Gastrocnemius medialis (tissue), 4 donors: ENCODE measurements around the gene GOLGA3. TPM values are rescaled to one million over a fixed set of nuclear protein-coding genes. Genes with fewer than 3 reads are reported as not detected.

Experiments used
- ATAC-seq, 2 donors: fragments of 150-250 bp; one replicate each; pipeline ENCODE4 v1.9.1; 2016
- DNase-seq, 2 donors: peaks; one replicate each; pipeline ENCODE4 v3.0.0-alpha.2; 2019
- H3K27ac ChIP-seq, 4 donors: fragments of 200-600 bp; sonication (generic); 1 replicate in 1 of 4; 2 replicates in 3 of 4; pipeline ENCODE4 v1.5.1; 2016 to 2018; ENCODE audit warnings: mild to moderate bottlenecking in 2 of 4, moderate library complexity in 1 of 4
- H3K27me3 ChIP-seq, 3 donors: fragments of 200-600 bp; sonication (generic) in 2 of 3; 1 replicate in 1 of 3; 2 replicates in 2 of 3; pipeline versions ENCODE4 v1.5.1 to v1.6.0; 2016 to 2019; ENCODE audit warnings: mild to moderate bottlenecking in 1 of 3, moderate library complexity in 1 of 3
- H3K36me3 ChIP-seq, 2 donors: fragments of 200-600 bp; sonication (generic) in 1 of 2; one replicate each; pipeline ENCODE4 v1.5.1; 2017 to 2018
- H3K4me1 ChIP-seq, 2 donors: fragments of 200-600 bp; sonication (generic) in 1 of 2; one replicate each; pipeline ENCODE4 v1.5.1; 2016 to 2017; ENCODE audit warnings: mild to moderate bottlenecking in 2 of 2
- H3K4me3 ChIP-seq, 4 donors: fragments of 200-600 bp; sonication (generic) in 3 of 4; 1 replicate in 1 of 4; 2 replicates in 3 of 4; pipeline ENCODE4 v1.5.1; 2016 to 2019; ENCODE audit warnings: mild to moderate bottlenecking in 2 of 4
- H3K9me3 ChIP-seq, 3 donors: fragments of 200-600 bp; sonication (generic) in 2 of 3; 1 replicate in 1 of 3; 2 replicates in 2 of 3; pipeline ENCODE4 v1.5.1; 2016 to 2019
- POLR2A ChIP-seq, 2 donors: fragments of 450-650 bp; IDR thresholded peaks; one replicate each; pipeline ENCODE4 v1.6.1; 2017; ENCODE audit warnings: antibody characterized with exemption in 2 of 2, mild to moderate bottlenecking in 2 of 2, moderate library complexity in 2 of 2
- in situ Hi-C, 4 donors: fragments of 200-750 bp; cut with MboI; loops; one replicate each; pipeline versions ENCODE4 v1.15.0 to v1.8.0; 2017; ENCODE audit warnings: low sequenced_read_pairs in 4 of 4
- intact Hi-C: fragments of 100-400 bp; cut with DNase I; formaldehyde crosslinking; loops from one replicate; pipeline ENCODE4 v1.15.1; 2023; ENCODE audit warnings: low total_unique reads
- total RNA-seq, 4 donors: library from RNA; depleted of rRNA; stranded (reverse); fragments of >200 nt; gene quantifications; one replicate each; pipeline versions ENCODE4 v1.1.0 to v1.2.3, GENCODE V29; 2016
- TF ChIP-seq, protein P1 (sequence below), 5 experiments: fragments of 450-650 bp in 3 of 5; fragments of 200-600 bp in 2 of 5; sonication (generic) in 2 of 5; IDR thresholded peaks in 4 of 5; conservative IDR thresholded peaks in 1 of 5; 1 replicate in 4 of 5; 2 replicates in 1 of 5; pipeline ENCODE4 v1.5.1; 2016 to 2019; ENCODE audit warnings: antibody characterized with exemption in 5 of 5, mild to moderate bottlenecking in 3 of 5, moderate library complexity in 3 of 5

GOLGA3 gene
- total RNA-seq, 4 donors from 2014 or later: 30.0 to 50.0 (median 39.6) TPM

DNA sequence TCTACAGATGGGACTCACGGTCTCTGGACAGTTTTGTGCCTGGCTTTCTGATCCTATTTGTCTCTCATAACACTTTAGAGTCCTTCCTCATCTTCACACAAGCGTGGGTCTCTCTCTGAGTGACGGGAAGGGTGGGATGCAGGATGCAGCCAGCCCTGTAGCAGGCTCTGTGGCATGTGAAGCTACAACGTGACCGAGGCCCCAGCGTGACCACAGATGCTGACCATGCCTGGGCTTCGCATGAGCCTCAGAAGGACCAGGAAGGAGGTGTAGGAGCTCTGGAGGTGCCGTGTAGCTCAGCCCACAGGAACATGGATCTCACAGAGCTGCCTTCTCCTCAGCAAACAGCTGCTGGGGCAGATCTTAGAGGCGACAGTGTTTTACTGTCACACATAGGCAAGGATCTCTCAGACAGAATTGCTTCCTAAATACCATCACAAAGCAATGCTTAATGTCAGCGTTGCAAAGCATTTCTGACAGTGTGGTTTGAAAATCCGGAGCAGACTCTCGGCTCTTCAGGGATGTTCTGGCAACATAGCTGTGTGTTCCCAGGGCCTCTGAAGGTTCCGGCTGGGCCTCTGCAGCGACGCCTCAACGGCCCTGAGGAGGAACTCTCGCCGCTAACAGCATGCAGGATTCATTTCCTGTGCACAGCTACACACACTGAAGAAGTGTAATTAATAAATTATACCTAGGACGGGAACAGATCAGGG, 88.9 kb downstream of the GOLGA3 start:
- DNase-seq (no peak), ATAC-seq (no peak)
- in situ Hi-C loops: no loop called here
- TF ChIP-seq POLR2A (IDR thresholded peaks at IDR 0.05): no peak
- TF ChIP-seq, protein P1, sequence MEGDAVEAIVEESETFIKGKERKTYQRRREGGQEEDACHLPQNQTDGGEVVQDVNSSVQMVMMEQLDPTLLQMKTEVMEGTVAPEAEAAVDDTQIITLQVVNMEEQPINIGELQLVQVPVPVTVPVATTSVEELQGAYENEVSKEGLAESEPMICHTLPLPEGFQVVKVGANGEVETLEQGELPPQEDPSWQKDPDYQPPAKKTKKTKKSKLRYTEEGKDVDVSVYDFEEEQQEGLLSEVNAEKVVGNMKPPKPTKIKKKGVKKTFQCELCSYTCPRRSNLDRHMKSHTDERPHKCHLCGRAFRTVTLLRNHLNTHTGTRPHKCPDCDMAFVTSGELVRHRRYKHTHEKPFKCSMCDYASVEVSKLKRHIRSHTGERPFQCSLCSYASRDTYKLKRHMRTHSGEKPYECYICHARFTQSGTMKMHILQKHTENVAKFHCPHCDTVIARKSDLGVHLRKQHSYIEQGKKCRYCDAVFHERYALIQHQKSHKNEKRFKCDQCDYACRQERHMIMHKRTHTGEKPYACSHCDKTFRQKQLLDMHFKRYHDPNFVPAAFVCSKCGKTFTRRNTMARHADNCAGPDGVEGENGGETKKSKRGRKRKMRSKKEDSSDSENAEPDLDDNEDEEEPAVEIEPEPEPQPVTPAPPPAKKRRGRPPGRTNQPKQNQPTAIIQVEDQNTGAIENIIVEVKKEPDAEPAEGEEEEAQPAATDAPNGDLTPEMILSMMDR (IDR thresholded peaks at IDR 0.05 in 4 of 5, conservative IDR thresholded peaks at IDR 0.05 in 1 of 5): no peak
- Histone ChIP-seq H3K27ac (no peak overlapping the region), H3K4me1 (no peaks in the 10 kb centered on the region), H3K9me3 (no peaks in the 10 kb centered on the region), H3K36me3 (peaks cover 0 to 96% of the 10 kb centered on the region in 2 donors), H3K4me3 (no peak overlapping the region), H3K27me3 (no peaks in the 10 kb centered on the region)
- intact Hi-C loops: no loop called here

DNA sequence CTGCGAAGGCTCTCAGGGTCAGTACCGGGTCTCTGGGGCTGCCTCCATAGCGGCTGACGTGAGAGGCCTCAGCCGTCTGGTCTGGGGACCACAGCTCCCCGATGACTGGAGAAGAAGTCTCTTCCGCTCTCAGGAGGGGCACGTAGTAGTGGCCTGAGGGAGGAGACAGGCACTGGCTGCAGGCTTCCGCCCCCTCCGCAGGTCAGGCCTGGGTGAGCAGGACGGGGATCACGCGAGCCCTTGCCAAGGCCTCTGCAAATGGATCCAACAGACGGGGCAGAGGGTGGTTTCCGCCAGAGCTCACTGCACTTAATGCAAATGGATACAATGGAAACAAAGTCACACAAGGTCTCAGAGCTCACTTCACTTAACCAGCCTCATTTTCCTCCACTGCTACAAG, 91.8 kb downstream of the GOLGA3 start:
- H3K4me1 ChIP-seq: no peaks in the 10 kb centered on the region
- H3K27me3 ChIP-seq: no peaks in the 10 kb centered on the region
- H3K27ac ChIP-seq: no peak overlapping the region
- TF ChIP-seq, protein P1 (IDR thresholded peaks at IDR 0.05 in 4 of 5, conservative IDR thresholded peaks at IDR 0.05 in 1 of 5): no peak
- TF ChIP-seq POLR2A (IDR thresholded peaks at IDR 0.05): no peak
- ATAC-seq (no peak), DNase-seq (no peak)
- in situ Hi-C loops: no loop called here
- intact Hi-C loops: no loop called here
- peaks cover 0 to 97% of the 10 kb centered on the region in 2 donors for H3K36me3 ChIP-seq
- no peak overlapping the region for H3K4me3 ChIP-seq
- no peaks in the 10 kb centered on the region for H3K9me3 ChIP-seq

DNA sequence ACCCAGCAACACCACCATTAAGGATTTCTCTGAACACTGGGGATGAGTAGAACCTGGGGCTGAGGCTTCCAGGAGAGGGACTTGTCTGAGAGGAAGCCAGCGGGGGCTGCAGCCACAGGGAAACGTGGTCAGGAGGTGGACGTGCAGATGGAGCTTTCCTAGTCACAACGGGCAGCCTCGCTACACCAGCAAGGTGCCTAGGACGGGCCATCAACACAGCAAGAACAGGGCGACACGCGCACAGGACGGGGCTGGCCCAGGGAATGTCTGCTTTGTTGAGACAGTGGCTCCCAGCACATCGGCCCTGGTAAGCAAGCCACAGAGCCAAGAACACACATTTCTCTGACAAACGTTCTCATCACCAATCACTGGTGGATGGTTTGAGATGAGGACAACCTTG, 92.3 kb downstream of the GOLGA3 start:
- in situ Hi-C loops (no loop called here), intact Hi-C loops (no loop called here)
- no peak overlapping the region for H3K27ac ChIP-seq
- no peak overlapping the region for H3K4me3 ChIP-seq
- H3K27me3 ChIP-seq: no peaks in the 10 kb centered on the region
- H3K4me1 ChIP-seq: no peaks in the 10 kb centered on the region
- H3K9me3 ChIP-seq: no peaks in the 10 kb centered on the region
- no peak for TF ChIP-seq POLR2A (IDR thresholded peaks at IDR 0.05)
- TF ChIP-seq, protein P1 (IDR thresholded peaks at IDR 0.05 in 4 of 5, conservative IDR thresholded peaks at IDR 0.05 in 1 of 5): no peak
- no peak for DNase-seq
- H3K36me3 ChIP-seq: peaks cover 0 to 97% of the 10 kb centered on the region in 2 donors
- ATAC-seq: no peak

DNA sequence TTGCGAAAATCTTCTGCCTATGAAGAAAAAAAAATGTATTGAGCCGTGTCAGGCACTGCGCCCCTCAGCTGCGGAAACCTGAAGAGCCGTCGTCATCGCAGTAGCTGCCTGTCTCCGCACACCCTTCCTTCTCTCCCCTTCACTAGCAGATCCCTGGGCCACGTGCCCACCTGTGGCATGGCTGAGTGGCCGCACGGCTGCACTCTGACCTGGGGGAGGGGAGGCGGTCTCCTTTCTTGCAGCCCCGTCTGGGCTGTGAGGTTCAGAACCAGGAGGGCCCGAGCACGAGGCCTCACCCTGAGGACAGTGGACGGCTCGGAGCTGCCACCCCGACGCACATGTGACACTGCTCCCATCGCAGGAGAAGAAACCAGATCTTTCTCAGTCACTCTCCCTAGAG, 93.2 kb downstream of the GOLGA3 start:
- Histone ChIP-seq H3K9me3 (no peaks in the 10 kb centered on the region), H3K27me3 (no peaks in the 10 kb centered on the region), H3K36me3 (peaks cover 0 to 95% of the 10 kb centered on the region in 2 donors), H3K4me1 (no peaks in the 10 kb centered on the region), H3K27ac (no peak overlapping the region), H3K4me3 (no peak overlapping the region)
- DNase-seq: no peak
- TF ChIP-seq POLR2A (IDR thresholded peaks at IDR 0.05): no peak
- in situ Hi-C loops: no loop called here
- intact Hi-C loops: no loop called here
- ATAC-seq: no peak

DNA sequence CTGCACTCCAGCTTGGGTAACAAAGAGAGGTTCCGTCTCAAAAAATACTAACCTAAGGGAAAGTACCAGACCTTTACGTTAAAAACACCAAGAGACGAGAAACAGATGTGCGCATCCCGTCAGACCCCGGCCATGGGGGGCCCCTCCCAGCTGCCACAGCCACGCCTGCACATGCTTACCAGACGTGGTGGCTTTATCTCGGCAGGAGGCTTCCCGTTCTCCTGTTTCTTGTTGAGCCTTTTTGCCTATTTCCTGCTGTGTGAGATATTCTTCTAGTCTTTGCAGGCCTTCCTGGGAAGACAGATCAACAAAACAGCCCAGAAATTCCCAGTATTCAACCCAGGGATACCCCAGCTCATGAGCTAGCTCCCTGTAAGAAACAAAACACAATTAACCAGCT, 94.5 kb downstream of the GOLGA3 start:
- Histone ChIP-seq H3K9me3 (no peaks in the 10 kb centered on the region), H3K27ac (no peak overlapping the region), H3K4me1 (no peaks in the 10 kb centered on the region), H3K27me3 (no peaks in the 10 kb centered on the region), H3K36me3 (peaks cover 0 to 82% of the 10 kb centered on the region in 2 donors), H3K4me3 (no peak overlapping the region)
- in situ Hi-C loops (no loop called here), intact Hi-C loops (no loop called here)
- ATAC-seq (no peak), DNase-seq (no peak)
- no peak for TF ChIP-seq POLR2A (IDR thresholded peaks at IDR 0.05)
- TF ChIP-seq, protein P1 (IDR thresholded peaks at IDR 0.05 in 4 of 5, conservative IDR thresholded peaks at IDR 0.05 in 1 of 5): no peak
